Measurements from ENCODE around the gene NOC2L.
"Not testable (repeated sequence)": the region's sequence is repeated elsewhere in the genome, so short reads cannot be mapped to it uniquely, and the experiment has no call there.

Gene NOC2L

DNA sequence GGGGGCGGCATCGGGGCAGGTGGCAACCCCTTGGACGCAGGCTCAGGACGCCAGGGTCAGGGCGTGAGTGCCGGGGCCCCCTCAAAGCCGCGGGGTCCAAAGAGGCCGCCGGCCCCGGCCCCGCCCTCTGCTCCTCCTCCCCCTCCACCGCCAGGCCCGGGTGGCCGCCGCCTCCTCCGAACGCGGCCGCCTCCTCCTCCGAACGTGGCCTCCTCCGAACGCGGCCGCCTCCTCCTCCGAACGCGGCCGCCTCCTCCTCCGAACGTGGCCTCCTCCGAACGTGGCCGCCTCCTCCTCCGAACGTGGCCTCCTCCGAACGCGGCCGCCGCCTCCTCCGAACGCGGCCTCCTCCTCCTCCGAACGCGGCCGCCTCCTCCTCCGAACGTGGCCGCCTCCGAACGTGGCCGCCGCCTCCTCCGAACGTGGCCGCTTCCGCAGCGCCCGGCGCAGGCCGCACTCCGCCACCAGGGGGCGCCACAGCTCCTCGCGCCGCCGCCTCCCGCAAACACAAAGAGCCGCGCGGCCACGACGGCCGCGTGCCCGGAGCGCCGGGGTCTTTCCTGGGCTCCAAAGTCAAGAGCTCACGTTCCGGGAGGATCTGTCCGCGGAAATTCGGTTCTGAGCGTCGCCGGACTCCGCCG, 54.6 kb downstream of the NOC2L start:
- DNase-seq (ENCODE audit: low read depth in 2 of 2) = peak; percentile 65 to 70

DNA sequence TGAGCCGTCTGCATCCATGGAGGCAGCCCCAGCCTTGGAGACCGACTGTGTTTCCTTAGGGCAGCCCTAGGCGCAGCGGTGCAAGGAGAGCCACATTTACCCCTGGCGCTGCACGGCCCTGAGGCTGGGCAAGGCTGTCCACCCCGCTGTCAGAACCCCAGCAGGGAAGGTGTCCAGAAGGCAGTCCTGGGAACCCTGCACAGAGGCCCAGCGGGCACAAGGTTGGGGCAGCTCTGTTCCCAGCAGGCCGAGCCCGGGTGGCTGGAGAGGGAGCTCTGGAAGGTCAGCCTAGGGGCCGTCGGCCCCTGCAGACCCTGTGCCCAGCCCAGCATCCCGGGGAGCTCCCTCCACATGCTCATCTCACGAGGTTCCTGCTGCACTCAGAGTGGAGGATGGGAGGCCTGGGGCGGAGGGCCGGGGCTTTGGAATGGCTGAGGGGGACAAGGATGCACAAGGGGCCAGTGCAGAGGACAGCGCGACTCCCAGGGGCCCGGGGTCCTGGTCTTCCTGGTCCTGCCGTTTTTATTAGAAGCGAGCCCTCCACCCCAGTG, 55.3 kb downstream of the NOC2L start:
- DNase-seq (ENCODE audit: low read depth in 2 of 2) = no peak

DNA sequence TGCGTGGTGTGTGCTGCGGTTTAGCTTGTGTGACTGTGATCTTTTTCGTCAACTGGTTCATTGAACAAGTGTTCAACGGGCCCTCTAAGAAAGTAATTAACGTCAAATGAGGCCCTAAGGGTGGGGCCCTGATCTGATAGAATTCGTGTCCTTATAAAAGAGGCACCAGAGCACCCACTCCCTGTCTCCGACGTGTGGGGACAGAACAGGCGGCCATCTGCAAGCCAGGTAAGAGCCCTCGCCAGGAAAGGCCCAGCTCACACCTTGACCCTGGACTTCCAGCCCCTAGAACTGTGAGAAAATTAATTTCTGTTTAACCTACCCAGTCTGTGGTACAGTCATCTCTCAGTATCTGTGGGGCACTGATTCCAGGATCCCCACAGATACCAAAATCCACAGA, 55.8 kb downstream of the NOC2L start:
- DNase-seq (ENCODE audit: low read depth in 2 of 2) = no peak

DNA sequence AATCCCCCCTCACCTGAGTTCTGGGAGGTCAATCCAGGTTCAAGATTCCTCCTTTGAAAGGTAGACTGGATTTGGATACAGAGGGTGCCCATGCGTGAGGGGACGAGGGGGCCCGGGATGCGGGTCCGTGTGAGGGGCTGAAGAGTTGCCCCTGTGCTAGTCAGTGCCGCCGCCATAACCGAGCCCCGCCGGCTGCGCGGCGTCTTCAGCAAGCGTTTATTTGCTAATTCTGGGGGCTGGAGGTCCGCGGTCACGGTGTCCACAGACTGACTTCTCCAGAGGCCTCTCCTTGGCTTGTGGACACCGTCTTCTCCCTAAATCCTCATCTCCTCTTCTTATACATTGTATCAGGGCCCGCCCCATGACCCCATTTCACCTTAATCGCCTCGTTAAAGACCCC, 56.3 kb downstream of the NOC2L start:
- DNase-seq (ENCODE audit: low read depth in 2 of 2) = no peak

DNA sequence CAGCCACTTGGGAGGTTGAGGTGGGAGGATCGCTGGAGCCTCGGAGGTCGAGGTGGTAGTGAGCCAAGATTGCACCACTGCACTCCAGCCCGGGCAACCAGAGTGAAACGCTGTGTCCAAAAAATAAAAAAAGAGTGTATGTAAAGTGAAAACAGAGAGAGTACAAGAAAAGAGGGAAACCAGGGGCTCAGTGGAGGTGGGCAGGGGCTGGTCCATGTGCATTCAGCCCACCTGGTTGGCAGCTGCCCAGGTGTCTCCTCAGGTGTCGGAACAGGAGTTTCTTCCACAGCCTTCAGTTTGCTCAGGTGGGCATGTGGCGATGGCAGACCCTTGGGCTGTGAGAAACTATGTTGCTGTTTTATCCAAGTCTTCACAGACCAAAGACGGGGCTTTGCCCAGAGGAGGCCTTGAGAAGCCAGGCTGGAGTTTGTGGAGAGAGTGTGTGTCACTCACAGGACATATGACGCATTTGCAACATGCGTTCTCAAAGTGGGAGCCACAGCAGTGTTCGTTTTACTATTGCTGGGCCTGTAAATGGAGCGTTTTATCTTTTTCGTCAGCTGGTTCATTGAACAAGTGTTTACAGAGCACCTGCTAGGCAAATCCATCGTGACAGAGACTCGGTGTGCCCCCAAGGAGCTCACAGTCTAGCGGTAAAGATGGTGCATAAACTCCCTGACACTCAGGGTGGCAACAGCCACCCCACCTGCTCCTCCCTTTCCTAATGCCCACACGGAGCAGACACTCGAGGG, 57.8 kb downstream of the NOC2L start:
- no peak for DNase-seq (ENCODE audit: low read depth in 2 of 2)

DNA sequence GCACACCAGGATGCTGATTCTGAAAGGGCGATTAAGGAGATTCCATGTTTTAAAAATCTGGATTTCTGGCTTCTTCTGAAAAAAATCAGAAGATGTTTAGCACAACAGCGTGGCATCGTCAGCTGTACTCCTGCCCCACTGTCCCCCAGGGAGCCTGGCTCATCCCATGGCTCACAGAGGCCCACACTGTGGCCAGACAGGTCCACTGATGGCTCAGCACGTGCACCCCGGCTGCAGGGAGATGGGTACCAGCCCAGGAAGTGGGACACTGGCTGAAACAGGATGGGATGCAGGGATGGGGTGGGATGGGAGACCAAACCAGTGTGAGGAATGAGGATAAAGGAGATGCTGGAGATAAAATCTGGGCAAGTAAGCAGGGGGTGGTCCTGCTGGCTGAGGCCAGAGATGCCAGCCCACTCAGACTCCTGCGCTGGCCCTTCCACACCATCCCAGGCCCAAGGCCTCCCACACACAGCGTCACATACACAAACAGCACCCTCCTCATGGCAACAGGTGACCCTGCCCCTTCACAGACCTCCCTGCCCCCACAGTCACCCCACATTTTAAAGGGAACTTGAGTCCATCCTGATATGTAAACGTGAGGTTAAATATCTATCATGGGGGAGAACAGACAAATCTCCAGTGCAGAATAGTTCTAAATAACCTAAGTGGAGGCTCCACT, 59.3 kb downstream of the NOC2L start:
- DNase-seq (ENCODE audit: low read depth in 2 of 2) = no peak

DNA sequence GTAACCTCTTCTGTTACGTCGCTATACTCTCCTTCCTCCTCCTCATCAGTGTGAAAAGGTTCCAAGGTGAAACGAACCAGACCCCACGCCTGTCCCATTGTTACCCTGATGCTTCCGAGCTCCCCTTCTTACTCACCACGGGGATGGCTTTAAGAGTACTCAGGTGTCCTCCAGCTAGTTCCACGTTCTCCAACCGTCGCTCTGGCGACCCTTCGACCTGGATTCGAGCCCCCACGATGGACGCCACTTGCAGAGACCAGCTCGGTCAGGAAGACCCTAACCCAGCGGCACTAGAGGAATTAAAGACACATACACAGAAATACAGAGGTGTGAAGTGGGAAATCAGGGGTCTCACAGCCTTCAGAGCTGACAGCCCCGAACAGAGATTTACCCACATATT, 61.1 kb downstream of the NOC2L start:
- not testable (repeated sequence) for DNase-seq (ENCODE audit: low read depth in 2 of 2)

DNA sequence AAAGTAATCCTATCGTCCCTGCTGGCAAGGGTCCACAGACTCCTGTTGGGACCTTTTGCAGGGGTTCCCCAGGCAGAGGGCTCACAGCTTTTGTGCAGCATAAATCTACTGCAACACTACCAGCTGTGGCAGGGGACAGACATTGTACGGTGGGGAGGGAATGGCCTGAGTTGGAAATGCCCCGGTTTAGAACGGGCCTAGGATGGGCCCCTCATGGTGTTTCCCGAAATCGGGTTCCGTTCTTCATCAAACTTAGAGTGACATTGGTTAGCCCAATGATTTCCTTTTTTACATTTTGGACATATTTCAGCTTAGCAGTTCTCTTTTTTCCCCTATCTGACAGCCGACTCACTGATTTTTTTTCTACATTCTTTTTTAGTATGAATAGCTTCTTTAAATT, 61.8 kb downstream of the NOC2L start:
- no peak for DNase-seq (ENCODE audit: low read depth in 2 of 2)
